SHP77 treated with DMSO at 0.1 percent for 48 hours (cell line): ENCODE data around the gene RAB3IL1.

ENCODE experiments used
- DNase-seq: peaks from one replicate; lab custom pipeline; 2025; lab: John Stamatoyannopoulos, UW

Gene RAB3IL1

GRCh38 chr11:61918938-61919704, 1.8 kb upstream of the RAB3IL1 start:
- no peak for DNase-seq

- no peak for DNase-seq
Measured at GRCh38 chr11:61918251-61918937, 1.0 kb upstream of the RAB3IL1 start.

DNA sequence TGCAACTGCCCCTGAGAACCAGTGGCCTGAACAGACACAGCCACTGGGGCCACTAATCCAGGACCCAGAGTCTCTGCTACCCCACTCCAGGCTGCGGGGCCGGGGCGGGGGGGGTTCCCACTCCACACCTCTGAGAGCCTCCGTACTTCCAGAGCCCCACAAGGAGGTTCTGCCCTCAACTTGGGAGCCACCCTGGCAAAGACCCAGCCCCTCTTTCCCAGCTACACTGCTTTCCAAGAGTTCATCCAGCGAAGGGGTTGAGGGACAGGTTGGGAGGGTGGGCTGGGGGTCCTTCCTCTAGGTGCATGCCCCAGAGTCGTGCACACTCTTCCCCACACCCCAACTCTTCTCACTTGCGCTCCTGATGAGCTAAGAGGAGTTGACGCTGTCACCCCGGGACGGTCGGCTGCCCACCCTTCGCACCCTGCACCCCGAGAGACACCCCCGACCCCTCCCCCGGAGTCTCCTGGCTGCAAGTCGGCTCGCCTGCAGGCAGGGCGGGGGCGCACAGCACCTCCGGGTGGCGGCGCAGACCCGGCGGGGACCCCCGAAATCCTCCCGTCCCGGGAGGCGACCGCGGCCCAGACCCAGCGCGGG, 531 bp downstream of the RAB3IL1 start:
- DNase-seq = no peak

GRCh38 chr11:61914471-61915171, 2.7 kb downstream of the RAB3IL1 start:
- no peak for DNase-seq

GRCh38 chr11:61913699-61914395, 3.5 kb downstream of the RAB3IL1 start:
- DNase-seq = no peak

DNA sequence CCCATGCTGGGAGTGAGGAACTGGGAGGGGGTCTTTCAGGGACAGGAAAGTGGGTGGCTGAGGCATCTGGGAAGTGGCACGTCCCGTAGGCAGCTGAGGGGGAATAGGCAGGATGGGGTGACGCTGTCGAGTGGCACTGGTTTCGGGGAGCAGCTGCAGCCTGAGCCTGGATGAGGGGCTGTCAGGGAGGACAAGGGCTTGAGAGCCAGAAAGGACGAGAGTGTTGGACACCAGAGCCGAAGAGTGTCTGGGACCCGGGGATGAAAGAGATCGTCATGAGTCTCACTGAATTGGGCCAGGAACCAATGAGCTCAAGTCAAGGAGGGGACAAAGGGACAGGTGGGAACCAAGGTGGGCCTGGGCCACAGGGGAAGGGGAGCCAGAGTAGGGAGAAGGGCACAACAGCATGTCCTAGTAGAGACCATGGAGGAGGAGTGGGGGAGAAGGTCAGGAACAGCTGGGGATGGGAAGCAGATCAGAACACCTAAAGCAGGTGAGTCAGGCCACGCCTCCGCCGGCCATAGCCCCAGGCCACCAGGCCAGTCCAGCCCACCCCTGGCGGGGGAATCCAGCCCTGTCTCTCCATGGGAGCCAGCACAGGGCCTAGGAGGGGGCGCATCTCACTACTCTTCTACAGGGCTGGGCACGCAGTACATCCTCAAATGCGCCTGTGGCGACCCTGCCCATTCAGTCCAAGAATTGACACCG, 4.2 kb downstream of the RAB3IL1 start:
- no peak for DNase-seq

- DNase-seq = no peak
Measured at GRCh38 chr11:61912530-61912898, 4.9 kb downstream of the RAB3IL1 start.

DNA sequence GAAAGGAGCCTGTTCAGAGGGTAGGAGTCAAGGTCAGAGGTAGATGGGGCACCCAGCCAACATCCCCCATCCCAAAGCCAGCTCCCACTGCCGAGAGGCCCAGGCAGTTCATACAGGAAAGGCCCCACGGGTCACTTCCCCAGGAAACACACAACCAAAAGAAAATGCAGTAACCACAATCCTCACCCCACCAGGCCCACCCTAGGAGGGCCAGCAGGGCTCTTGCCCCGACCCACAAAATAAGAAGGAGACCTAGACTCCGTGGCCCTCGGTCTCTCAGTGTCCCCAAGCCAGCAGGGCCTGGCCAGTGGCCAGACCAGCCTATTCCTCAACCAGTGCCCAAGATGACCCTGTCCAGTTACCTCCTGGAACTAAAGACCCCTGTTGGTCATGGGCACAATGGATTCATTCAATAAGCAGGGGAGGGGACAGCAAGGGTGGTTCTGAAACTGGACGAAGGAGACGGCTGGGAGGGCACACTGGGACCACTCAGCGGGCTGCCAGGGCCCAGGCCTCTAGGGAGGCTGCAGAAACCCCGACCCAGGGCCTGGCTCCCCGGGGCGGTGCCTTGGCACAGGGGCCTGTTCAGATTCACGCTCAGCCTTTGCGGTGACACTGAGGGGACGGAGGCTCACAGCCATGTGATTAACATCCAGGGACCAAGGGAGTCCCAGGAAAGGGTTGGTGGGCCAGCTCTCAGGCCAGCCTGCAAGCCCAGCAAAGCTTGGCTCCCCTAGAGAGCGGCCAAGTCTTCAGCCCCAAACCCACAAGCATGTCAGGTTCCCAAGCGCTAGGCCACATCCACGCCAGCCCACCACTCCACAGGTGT, 5.5 kb downstream of the RAB3IL1 start:
- no peak for DNase-seq

DNA sequence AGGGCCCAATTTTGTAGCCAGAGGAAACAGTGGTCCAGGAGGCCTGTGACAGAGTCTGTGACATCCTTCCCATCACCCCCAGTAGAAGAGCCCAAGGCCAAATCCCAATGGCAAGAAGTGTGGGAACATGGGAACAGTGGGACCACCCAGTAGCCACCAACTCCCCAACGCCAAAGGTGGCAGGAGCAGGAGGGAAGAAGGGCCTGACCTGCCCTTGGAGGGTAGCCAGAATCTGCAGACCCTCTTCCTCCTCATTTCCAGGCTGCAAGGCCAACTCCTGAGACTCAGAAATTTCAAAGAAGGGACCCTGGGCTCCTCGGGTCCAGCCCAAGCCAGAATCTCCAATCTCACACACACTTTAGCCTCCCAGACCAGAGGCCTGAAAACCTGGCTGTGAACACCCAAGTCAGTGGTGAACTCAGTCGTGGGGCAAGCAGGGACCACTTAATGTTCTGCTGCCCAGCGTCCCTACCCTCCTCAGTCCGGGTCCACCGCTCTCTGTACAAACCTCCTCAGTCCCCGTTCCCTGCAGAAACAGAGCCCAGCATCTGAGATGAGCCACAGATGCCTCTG, 6.2 kb downstream of the RAB3IL1 start:
- DNase-seq = no peak

DNA sequence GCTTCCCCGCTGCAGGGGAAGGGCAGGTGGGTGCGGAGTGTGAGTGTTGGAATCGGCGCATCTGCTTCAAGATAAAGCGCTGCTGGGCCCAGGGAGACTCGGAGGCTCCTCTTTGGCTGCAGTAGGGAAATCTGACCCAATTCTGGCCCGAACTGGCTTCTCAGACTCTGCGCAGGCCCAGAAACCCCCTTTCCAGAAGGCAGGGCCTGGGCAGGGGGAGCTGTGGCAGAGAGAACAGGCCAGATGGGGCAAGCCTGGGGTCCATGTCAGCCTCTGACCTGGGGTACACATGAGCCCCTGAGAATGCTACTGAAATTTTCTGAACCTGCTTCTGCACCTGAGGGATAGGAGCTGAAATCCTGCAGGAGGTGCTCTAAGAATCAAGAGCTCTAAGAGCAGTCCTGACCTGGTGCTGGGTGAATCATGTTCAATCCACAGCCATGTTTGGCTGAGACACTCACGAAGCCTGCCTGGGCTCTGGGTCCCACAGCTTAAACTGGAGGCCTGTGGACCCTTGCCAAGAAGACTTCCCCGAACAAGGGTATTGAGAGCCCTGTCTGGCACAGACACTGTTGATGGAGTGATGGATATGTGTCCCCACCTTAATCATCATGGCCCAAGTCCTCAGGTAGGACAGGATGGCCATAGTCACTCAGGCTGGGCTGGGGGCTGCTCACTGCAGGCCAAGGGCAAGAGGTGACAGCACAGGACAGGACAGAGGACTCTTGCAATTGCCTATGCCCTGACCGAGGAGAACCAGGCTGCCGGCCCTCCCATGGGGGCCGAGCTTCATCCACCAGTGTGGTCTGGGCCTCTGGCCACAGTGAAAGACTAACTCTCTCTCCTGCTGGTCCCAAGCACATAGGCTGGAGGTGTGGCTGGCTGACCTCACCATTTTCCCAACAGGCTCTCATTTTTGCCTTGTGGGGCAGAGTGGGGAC, 6.9 kb downstream of the RAB3IL1 start:
- no peak for DNase-seq

DNA sequence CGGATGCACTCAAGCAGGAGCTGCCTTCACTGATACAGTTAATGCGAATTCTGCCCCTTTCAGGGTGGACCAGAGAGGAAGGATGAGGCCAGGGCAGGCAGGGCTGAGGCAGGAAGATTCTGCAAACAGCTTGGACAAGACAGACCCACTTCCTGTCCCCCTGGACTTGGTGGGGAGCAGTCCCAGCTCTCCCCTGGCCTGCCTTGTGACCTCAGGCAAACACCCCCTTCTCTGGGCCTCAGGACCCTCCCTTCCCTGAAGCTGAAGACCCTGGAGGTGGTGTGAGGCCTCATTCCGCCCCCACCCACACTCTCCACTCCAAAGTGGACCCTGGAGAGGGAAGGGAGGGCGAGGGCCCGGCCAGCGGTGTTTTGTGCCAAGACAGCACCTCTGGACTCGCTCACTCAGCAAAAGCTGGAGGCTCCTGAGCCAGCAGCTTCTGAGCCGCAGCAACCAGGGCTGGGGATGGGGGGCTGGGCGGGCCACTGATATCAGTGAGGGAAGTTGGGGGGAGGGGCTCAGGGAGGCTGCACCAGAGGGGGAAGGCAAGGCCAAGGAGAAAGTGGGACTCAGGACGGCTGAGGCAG, 8.5 kb downstream of the RAB3IL1 start:
- DNase-seq = no peak

DNA sequence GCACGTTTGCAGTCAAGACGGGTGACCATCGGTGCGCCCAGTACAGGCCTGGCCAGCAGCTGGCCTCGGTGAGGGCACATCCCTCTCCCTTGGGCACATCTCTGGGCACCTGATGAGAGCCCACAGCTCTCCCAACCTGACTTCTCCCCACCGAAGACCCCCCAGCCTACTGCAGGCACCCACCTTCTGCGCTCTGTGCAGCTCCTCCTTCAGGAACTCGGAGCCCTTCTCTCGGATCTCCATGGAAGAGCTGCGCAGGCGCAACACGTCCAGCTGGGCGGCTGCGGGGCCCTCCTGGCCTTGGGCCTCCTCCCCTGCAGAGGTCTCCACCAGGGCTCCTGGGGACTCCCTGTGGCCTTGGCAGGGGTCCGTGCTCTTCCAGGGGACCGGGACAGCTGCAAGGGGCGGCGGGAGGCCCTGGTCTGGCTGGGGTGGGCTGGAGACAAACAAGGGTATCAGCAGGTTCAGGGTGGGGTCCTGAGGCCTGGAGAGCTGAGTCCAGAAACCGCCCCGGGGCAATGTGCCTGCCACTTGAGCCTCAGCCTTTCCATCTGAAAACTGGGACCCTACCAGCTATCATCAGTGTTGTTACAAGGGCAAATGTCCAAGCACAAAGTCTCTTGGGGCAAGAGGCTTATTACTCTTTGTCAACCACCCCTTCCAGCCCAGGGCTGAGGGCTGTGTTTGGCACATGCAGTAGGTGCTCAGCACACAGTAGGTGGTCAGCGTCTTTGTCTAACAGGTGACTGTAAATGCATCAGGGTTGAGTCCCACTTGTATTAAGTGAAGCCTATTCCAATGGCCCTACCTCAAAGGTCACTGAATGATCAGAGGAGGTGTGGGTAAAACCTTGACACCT, 9.3 kb downstream of the RAB3IL1 start:
- no peak for DNase-seq

DNA sequence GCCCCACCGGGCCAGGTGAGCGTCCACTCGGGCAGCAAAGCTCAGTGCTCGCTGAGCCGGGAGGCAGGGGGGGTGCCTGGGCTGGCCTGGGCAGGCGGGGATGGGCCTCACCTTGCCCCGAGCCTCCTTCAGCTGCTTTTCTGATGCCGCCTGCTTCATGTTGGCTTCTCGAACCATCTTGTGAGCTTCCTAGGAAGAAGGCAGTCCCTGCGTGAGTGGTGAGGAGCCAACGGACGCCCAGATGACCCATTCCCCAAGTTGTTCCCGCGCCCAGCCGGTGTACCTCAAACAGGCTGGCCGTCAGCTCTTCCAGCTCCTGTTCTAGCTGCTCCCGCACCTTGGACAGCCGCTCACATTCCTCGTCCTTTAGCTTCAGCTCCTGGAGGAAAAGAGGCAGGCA, 10.1 kb downstream of the RAB3IL1 start:
- no peak for DNase-seq

GRCh38 chr11:61906522-61906909, 10.8 kb downstream of the RAB3IL1 start:
- DNase-seq = no peak

DNA sequence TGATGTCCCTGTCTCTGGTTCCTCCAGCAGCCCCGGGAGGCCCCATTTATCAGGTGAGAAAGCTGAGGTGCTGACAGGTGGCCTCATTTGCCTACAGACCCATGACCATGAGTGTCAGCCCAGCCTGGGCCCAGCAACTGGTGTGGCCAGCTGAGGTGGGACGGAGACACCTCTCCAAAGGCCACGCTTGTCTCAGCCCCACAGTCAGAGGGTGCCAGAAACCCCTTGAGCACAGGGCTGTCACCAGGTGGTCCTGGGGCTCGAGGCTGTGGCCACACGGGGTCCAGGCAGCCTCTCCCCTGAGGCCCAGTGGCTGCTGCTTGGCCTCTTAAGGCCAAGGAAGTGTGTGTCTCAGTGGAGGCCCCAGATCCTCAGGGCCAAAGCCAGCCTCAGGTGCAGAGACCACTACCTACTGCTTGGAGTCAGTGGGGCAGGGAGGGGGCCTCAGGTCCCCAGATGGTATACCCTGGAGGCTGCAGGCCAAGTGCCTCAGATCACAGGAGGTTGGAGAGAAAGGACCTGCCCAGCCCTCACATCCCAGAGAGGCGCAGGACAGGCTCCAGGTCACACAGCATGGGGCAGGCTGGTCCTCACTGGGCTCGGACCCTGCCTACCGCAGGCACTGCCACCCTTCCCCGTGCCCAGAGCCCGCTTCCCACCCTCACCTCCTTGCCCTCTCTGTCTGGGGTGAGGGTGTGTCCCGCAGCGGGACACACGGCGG, 11.4 kb downstream of the RAB3IL1 start:
- no peak for DNase-seq

DNA sequence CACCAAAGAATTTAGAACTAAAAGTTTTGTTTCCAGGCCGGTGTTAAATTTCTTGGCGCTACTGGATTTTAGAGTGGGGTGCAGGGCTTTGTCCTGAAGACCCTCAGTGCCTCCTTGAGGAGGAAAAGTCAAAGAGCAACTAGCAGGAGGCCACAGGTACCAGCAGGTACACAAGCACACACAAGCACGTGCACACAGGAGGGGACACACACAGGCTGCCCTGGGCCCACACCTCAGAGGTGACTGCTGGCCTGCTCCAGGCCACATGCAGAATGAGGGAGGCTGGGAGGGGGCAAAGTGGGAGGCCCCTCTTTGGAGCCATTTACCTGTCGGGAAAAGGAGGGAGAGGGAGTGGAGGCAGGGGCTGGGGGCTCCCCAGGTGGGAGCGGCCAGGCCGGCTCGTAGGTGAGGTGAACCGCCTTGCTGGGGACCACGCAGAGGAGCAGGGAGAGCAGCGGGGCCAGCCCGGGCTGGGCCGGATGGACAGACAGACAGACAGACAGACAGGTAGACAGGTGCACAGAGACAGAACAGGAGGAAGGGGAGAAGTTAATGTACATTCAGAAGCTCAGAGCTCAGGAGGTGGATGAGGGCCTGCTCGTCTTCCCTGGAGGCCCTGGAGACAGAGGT, 12.2 kb downstream of the RAB3IL1 start:
- DNase-seq = no peak
